Right forelimb (tissue), 1 donor: Measurements from ENCODE around the gene ZNF3.

Experiments
- DNase-seq: peaks from one replicate; pipeline ENCODE4 v3.0.0-alpha.2; 2018

Gene ZNF3

DNA sequence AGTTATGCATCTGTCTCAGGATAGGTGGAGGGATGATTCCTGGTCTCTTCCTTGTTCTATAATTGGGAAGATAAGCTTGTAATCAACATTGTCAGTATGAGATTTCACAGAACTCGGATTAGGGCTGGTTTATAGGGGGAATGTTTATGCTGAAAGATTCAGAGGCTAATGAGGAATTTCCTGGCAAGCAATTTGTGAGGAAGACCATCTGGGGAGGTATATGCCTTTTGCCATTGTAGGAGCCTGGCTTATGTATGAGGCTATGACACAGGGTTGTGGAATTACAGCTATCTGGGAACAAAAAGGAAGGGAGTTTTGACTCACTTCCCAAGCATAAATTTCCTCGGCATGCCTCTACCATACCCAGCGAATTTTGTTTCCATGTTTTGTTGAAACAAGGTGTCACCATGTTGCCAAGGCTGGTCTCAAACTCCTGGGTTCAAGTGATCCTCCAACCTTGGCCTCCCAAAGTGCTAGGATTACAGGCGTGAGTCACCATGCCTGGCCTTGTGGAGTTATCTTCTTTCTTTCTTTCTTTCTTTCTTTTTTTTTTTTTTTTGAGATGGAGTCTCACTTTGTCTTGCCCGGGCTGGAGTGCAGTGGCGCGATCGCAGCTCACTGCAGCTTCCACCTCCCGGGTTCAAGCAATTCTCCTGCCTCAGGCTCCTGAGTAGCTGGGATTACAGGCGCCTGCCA, 5.7 kb upstream of the ZNF3 start:
- no peak for DNase-seq

GRCh38 chr7:100085515-100085914, 4.0 kb upstream of the ZNF3 start:
- DNase-seq: no peak

DNA sequence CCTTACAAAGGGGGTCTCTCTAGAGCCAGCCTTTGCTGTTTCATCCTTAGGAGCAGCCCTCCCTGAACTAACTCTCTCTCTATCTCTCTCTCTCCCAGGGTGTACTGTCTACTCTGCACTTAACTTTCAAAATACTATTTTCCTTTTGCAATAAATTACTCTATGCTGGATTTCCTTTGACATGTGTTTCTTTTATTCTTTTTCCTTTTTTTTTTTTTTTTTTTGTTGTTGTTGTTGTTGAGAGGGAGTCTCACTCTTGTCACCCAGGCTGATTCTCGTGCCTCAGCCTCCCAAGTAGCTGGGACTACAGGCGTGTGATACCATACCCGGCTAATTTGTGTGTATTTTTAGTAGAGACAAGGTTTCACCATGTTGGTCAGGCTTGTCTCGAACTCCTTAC, 1.5 kb upstream of the ZNF3 start:
- no peak for DNase-seq

GRCh38 chr7:100080907-100081534, 502 bp downstream of the ZNF3 start:
- no peak for DNase-seq

- DNase-seq: no peak
Measured at GRCh38 chr7:100079024-100079560, 2.4 kb downstream of the ZNF3 start.

GRCh38 chr7:100077205-100077604, 4.3 kb downstream of the ZNF3 start:
- no peak for DNase-seq

DNA sequence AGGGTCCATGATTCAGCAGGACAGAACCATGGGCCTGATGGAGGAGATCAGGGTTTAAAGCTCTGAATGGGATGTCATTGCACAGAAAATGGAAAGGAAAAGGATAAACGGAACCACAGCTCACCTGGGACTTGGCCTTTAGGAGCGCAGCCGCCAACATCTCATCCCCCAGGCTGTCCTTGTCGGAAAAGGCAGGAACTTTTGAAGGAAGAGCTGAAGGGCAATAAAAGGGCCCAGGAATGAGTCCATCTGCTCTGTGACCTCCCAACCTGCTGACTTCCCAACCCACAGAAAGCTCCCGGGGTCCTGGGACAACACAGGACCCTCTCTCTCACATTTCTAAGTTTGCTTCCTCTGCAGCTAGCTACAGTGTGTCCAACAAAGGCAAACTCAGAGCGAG, 6.1 kb downstream of the ZNF3 start:
- no peak for DNase-seq

DNA sequence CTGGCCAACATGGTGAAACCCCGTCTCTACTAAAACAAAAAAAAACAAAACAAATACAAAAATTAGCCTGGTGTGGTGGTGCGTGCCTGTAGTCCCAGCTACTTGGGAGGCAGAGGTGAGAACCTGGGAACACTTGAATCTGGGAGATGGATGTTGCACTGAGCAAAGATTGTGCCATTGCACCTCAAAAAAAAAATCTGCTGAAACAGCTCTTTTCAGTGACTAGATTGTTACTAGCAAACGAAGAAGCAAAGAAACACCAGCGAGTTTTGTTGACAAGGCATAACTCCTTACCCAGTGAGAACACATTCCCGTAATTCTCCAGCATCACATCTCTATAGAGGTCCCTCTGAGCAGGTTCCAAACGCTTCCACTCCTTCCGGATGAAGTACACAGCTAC, 6.7 kb downstream of the ZNF3 start:
- no peak for DNase-seq

DNA sequence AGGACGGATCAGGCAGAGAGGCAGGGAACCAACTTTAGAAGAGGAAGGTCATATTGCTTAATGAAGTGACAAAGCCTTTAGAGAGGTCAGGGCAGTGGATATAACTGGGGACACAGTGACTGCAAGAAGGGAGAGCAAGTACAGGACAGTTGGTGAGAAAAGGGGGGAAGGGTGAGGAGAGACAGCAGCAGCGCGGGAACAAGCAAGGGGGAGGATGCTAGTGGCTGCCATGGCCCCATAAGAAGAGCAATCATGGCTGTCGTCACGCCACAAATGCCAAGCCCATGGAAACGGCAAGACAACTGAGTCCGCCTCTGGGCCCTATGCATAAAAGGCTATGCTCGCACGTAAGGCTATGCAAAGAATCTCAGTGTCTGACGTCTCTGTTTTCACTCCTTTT, 9.1 kb downstream of the ZNF3 start:
- no peak for DNase-seq

DNA sequence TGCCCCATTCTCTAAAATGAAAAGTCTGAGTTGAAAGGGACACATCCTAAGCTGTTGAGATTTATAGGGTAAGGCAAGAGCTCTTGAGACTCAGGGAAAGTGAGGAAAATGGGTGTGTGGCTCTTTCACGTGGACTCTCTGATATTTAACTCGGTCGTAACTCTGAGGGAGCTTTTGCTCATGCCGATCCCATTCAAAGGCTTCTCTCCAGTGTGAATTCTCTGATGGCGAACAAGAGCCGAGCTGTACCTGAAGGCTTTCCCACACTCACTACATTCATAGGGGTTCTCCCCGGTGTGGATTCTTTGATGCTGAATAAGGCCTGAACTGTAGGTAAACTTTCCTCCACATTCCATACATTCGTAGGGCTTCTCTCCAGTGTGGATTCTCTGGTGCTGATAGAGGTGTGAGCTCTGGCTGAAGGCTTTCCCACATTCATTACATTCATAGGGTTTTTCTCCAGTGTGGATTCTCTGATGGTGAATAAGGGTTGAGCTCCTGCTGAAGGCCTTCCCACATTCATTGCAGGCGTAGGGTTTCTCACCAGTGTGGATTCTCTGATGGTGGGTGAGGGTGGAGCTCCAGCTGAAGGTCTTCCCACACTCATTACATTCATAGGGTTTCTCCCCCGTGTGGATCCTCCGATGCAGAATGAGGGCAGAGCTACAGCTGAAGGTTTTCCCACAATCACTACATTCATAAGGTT, 10.4 kb downstream of the ZNF3 start:
- DNase-seq: no peak

GRCh38 chr7:100069991-100070390, 11.5 kb downstream of the ZNF3 start:
- DNase-seq: no peak

DNA sequence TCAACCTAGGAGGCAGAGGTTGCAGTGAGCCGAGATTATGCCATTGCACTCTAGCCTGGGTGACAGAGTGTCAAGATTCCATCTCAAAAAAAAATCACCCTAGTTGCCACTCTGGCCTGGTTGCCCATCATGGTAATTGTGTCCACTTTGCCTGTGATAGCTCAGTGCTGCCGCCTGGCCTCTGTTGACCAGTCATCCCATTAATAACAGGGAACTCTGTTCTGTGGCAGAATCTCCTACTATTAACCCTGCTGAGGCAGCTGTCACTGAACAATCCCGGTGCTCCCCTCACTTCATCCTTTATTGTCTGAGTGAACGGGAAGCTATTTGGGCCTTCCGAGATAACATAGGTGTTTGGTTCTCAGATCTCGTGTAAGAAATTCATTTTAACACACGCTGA, 14.6 kb downstream of the ZNF3 start:
- DNase-seq: no peak

- DNase-seq: no peak
Measured at GRCh38 chr7:100065452-100066186, 15.9 kb downstream of the ZNF3 start.

DNA sequence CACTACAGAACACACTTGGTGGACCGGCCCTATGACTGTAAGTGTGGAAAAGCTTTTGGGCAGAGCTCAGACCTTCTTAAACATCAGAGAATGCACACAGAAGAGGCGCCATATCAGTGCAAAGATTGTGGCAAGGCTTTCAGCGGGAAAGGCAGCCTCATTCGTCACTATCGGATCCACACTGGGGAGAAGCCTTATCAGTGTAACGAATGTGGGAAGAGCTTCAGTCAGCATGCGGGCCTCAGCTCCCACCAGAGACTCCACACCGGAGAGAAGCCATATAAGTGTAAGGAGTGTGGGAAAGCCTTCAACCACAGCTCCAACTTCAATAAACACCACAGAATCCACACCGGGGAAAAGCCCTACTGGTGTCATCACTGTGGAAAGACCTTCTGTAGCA, 17.4 kb downstream of the ZNF3 start:
- DNase-seq: no peak

DNA sequence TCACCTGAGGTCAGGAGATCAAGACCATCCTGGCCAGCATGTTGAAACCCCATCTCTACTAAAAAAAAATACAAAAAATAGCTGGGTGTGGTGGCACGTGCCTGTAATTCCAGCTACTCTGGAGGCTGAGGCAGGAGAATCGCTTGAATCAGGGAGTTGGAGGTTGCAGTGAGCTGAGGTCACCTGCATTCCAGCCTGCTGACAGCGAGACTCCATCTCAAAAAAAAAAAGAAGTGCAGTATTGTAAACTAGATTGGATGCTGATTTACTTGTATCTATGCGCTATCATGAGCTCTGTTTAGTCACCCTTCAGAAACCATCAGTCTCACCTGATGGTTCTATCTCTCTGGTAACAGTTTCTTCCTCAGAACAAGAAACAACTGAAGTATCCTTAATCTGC, 18.1 kb downstream of the ZNF3 start:
- no peak for DNase-seq

DNA sequence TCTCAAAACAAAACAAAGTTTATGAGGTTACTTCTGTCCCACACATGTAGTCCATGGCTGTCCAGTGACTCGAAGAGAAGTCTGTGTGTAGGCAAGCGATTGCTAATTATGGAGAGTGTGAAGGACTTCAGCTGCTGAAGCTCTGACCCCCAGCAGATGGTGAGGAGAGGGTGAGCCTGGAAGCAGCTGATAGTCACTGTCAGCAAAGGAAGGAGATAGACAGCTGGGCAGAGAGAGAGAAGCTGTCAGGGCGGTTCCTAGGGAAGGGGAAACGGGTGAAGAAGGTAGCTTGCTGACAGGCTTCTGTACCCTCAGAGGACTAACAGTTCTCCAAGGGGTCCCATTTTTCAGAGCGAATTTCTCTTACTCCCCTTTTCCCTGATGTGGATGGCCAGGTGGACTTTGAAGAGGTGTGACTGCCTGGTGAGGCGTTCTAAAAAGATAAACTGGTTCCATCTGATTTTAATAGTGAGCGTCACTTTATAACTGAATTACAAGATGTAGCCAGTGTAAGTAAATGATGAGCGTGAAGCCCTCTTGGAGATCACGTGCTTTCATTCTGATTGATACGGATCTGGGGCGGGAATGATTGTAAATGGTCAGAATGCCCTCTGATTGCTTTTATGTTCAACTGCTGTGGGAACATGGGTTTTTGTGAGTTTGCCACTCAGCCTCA, 19.9 kb downstream of the ZNF3 start:
- no peak for DNase-seq

- no peak for DNase-seq
Measured at GRCh38 chr7:100059251-100059739, 22.2 kb downstream of the ZNF3 start.

- no peak for DNase-seq
Measured at GRCh38 chr7:100057006-100057405, 24.5 kb downstream of the ZNF3 start.

GRCh38 chr7:100053215-100053614, 28.3 kb downstream of the ZNF3 start:
- peak; percentile 57 for DNase-seq

DNA sequence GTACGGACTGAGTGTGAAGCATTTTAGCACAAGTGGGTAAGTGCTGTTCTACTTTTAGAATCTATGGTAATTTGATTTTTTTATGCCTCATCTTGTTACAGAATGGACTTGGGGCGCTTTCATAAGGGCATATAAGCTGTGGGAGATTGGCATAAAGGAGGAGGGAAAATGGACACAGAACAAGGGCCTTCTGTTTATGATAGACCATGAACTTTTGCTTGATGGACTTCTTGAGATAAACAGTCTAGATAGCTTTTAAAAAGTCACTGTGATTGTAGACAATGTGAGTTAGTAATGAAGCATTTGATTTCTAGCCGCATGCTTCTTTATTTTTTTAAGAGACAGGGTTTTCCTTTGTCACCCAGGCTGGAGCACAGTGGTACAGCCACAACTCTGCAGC, 29.9 kb downstream of the ZNF3 start:
- no peak for DNase-seq

DNA sequence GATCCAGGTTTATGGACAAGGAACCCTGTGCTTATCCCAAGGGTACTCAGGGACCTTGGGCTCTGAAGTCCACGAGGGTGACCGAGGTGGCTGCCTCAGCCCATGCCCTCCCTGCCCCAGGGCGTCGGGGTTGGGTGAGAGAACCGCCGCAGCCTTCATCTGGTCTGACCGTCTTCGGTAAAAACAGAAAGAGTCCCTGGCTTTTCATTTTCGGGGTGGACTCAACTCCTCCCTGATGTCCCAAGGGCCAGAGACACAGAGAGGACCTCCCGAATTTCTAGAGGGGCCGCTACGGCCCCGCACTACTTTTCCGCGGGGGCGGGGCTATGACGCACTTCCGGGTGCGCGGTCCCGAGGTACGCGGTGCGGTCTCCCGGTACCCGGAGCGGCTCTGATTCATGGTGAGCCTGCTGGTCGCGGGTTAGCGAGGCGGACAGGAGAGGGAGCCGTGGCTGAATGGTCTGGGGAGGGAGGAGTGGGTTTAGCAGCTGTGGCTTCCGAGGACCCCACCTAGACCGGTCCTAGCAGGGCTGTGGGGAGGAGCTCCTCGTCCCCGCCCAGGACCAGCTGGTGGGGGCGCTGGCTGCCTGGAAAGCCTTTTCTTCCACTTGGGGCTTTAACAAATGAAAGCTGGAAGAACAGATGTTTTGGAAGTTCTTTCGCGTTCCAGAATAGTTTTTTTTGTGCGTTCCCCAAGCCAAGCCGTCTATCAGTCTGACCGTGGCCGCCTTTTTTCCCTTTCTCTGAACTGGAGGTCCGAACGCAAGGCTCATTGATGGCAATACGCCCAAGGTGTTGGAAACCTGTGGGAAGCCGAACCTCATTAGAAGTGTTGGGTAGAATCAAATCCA, 31.9 kb downstream of the ZNF3 start, which contains the start of gene ZSCAN21:
Gene ZSCAN21, plus strand, starts transcription at position 334 of the 851 bp plus-strand sequence. CDS start 7,233 bp downstream, outside the sequence.
- DNase-seq: peak; percentile 95
